Neural progenitor cell (in vitro differentiated cells): Measurements from ENCODE around the gene KAZN. TPM values are rescaled to one million over a fixed set of nuclear protein-coding genes. Genes with fewer than 3 reads are reported as not detected.

Experiments
- DNase-seq: peaks from one replicate; pipeline ENCODE4 v3.0.0-alpha.2; 2016; ENCODE audit warnings: low spot score
- H2AFZ ChIP-seq: fragments of 200-600 bp; sonication (generic); replicated peaks from 2 replicates; pipeline ENCODE4 v1.6.1; 2016; ENCODE audit warnings: antibody characterized with exemption
- H3F3A ChIP-seq: fragments of 200-600 bp; sonication (generic); 2 replicates; pipeline ENCODE4 v1.6.1; 2016; ENCODE audit warnings: antibody characterized with exemption, low read depth
- H3K27ac ChIP-seq: fragments of 200-600 bp; sonication (generic); 2 replicates; pipeline ENCODE4 v1.5.1; 2016; ENCODE audit warnings: mild to moderate bottlenecking
- H3K27me3 ChIP-seq: fragments of 200-600 bp; sonication (generic); 2 replicates; pipeline ENCODE4 v1.6.1; 2016; ENCODE audit warnings: mild to moderate bottlenecking, moderate library complexity
- H3K36me3 ChIP-seq: fragments of 200-600 bp; sonication (generic); 2 replicates; pipeline ENCODE4 v1.5.1; 2016
- H3K4me1 ChIP-seq: fragments of 200-600 bp; sonication (generic); 2 replicates; pipeline ENCODE4 v1.6.1; 2016; ENCODE audit warnings: mixed run types
- H3K4me2 ChIP-seq: fragments of 200-600 bp; sonication (generic); 2 replicates; pipeline ENCODE4 v1.6.1; 2016
- H3K4me3 ChIP-seq: fragments of 200-600 bp; sonication (generic); 2 replicates; pipeline ENCODE4 v1.5.1; 2016
- H3K79me2 ChIP-seq: fragments of 200-600 bp; sonication (generic); 2 replicates; pipeline ENCODE4 v1.6.1; 2016; ENCODE audit warnings: low read depth
- H3K9ac ChIP-seq: fragments of 200-600 bp; sonication (generic); 2 replicates; pipeline ENCODE4 v1.6.1; 2016
- H3K9me3 ChIP-seq: fragments of 200-600 bp; sonication (generic); 2 replicates; pipeline ENCODE4 v1.5.1; 2016; ENCODE audit warnings: low read depth
- H4K20me1 ChIP-seq: fragments of 200-600 bp; sonication (generic); 2 replicates; pipeline ENCODE4 v1.6.1; 2016; ENCODE audit warnings: low read depth
- H3K27ac Mint-ChIP-seq: 3 replicates; pipeline ENCODE4 v1.8.0; 2021; ENCODE audit warnings: mixed read lengths
- H3K27me3 Mint-ChIP-seq: 2 replicates; pipeline ENCODE4 v1.8.0; 2022; ENCODE audit warnings: low read depth, mild to moderate bottlenecking, inconsistent platforms, moderate library complexity, mixed read lengths; ENCODE audit not compliant: insufficient read depth
- H3K36me3 Mint-ChIP-seq: 3 replicates; pipeline ENCODE4 v1.8.0; 2021; ENCODE audit warnings: mixed read lengths
- H3K4me1 Mint-ChIP-seq: 3 replicates; pipeline ENCODE4 v1.8.0; 2021; ENCODE audit warnings: mixed read lengths
- H3K4me3 Mint-ChIP-seq: 3 replicates; pipeline ENCODE4 v1.8.0; 2021; ENCODE audit warnings: mild to moderate bottlenecking, moderate library complexity, mixed read lengths
- H3K9me3 Mint-ChIP-seq: 3 replicates; pipeline ENCODE4 v1.8.0; 2020; ENCODE audit warnings: mixed read lengths
- EZH2 ChIP-seq: fragments of 200-600 bp; sonication (generic); IDR thresholded peaks from 2 replicates; pipeline ENCODE4 v1.6.1; 2017; ENCODE audit warnings: antibody characterized with exemption, mild to moderate bottlenecking, moderate library complexity
- EZH2phosphoT487 ChIP-seq: fragments of 200-600 bp; sonication (generic); IDR thresholded peaks from 2 replicates; pipeline ENCODE4 v1.6.1; 2017; ENCODE audit warnings: antibody characterized with exemption
- total RNA-seq: library from RNA; depleted of rRNA; stranded (reverse); fragments of >200 nt; gene quantifications from 2 replicates; pipeline ENCODE4 v1.2.3, GENCODE V29; 2015; ENCODE audit warnings: low replicate concordance
- TF ChIP-seq, protein P1 (sequence below): fragments of 200-600 bp; sonication (generic); IDR thresholded peaks from 2 replicates; pipeline ENCODE4 v1.5.1; 2017; ENCODE audit warnings: antibody characterized with exemption, mild to moderate bottlenecking

Gene KAZN
- total RNA-seq, 1 donor from 2014 or later = 6.1 TPM

- no peaks in the 10 kb centered on the region for H3F3A ChIP-seq
- H3K4me3 ChIP-seq = no peak overlapping the region
- no peaks in the 10 kb centered on the region for H4K20me1 ChIP-seq
- TF ChIP-seq EZH2 (no peak), EZH2phosphoT487 (no peak)
- TF ChIP-seq, protein P1, sequence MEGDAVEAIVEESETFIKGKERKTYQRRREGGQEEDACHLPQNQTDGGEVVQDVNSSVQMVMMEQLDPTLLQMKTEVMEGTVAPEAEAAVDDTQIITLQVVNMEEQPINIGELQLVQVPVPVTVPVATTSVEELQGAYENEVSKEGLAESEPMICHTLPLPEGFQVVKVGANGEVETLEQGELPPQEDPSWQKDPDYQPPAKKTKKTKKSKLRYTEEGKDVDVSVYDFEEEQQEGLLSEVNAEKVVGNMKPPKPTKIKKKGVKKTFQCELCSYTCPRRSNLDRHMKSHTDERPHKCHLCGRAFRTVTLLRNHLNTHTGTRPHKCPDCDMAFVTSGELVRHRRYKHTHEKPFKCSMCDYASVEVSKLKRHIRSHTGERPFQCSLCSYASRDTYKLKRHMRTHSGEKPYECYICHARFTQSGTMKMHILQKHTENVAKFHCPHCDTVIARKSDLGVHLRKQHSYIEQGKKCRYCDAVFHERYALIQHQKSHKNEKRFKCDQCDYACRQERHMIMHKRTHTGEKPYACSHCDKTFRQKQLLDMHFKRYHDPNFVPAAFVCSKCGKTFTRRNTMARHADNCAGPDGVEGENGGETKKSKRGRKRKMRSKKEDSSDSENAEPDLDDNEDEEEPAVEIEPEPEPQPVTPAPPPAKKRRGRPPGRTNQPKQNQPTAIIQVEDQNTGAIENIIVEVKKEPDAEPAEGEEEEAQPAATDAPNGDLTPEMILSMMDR = no peak
- H3K27ac ChIP-seq = no peak overlapping the region
- Mint-ChIP-seq H3K27me3 (peaks cover 7% of the 10 kb centered on the region), H3K27ac (no peak overlapping the region), H3K4me1 (peaks cover 5% of the 10 kb centered on the region), H3K4me3 (no peak overlapping the region), H3K36me3 (no peaks in the 10 kb centered on the region), H3K9me3 (no peaks in the 10 kb centered on the region)
- no peaks in the 10 kb centered on the region for H3K9me3 ChIP-seq
- no peaks in the 10 kb centered on the region for H3K27me3 ChIP-seq
- H2AFZ ChIP-seq = no peak overlapping the region
- H3K4me2 ChIP-seq = no peak overlapping the region
- no peak for DNase-seq
- H3K9ac ChIP-seq = no peak overlapping the region
- no peaks in the 10 kb centered on the region for H3K79me2 ChIP-seq
- H3K4me1 ChIP-seq = peaks cover 5% of the 10 kb centered on the region
- H3K36me3 ChIP-seq = no peaks in the 10 kb centered on the region
These were observed 524.8 kb downstream of the KAZN start for GRCh38 chr1:15123270-15123669.

DNA sequence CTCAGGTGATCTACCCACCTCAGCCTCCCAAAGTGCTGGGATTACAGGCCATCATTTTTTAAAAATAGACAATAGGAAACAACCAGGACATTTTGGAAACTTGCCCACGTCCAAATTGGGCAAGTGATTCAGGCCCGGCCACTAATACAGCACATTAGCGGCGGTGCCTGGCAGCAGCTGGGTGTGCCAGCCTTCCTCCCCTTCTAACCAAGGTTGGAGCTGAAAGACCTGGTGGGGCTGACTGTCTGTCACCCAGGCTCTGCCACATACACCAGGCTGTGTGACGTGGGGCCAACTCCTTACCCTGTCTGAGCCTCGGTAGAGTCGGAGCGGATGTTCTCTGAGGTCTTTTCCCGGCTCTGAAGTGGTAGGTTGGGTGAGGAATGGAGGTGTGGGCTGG is 525.4 kb downstream of the KAZN start:
- no peak overlapping the region for H3K27ac Mint-ChIP-seq
- Histone ChIP-seq H3K36me3 (no peaks in the 10 kb centered on the region), H3K27ac (no peak overlapping the region), H3K4me3 (no peak overlapping the region), H3K4me1 (peaks cover 5% of the 10 kb centered on the region), H3K79me2 (no peaks in the 10 kb centered on the region), H3F3A (no peaks in the 10 kb centered on the region), H3K27me3 (no peaks in the 10 kb centered on the region), H4K20me1 (no peaks in the 10 kb centered on the region), H3K9me3 (no peaks in the 10 kb centered on the region), H3K9ac (no peak overlapping the region), H3K4me2 (no peak overlapping the region), H2AFZ (no peak overlapping the region)
- peaks cover 7% of the 10 kb centered on the region for H3K4me1 Mint-ChIP-seq
- no peaks in the 10 kb centered on the region for H3K36me3 Mint-ChIP-seq
- DNase-seq = no peak
- TF ChIP-seq, protein P1 = no peak
- no peak for TF ChIP-seq EZH2
- H3K9me3 Mint-ChIP-seq = peaks cover 2% of the 10 kb centered on the region
- no peak overlapping the region for H3K4me3 Mint-ChIP-seq
- H3K27me3 Mint-ChIP-seq = peaks cover 6% of the 10 kb centered on the region

DNA sequence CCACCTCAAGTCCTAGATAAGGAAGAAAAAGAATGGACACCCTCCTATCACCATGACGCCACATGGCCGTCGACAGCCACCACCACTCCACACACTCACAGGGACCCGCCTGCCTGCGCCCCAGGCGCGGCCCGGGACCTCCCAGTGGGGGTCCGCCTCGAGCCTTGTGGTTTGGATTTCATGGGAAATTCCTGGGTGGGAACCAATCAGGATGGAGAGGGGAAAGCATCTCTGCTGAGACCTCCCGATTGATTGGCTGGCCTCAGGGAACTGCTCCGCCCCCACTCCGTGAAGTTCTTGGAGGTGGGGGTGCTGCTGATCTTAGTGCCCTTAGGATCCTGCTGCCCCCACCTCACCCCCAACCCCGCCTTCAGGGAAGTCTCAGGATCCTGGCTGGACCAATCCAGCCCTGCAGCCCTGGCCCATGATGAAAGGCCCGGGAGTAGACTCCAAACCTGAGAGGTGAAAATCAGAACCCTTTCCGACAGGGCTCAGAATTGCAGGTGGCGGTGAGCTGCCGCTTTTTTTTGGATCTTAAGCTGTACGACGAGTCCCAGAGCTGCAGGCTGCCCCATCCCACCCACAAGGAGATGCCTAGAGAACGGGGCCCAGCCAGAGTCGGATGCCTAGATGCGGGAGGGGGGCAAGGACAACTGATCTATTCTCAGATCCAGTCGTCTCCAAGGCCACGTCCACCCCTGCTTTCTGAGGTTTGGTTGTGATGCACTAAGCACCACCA is 526.0 kb downstream of the KAZN start:
- H3K9me3 Mint-ChIP-seq = peaks cover 6% of the 10 kb centered on the region

More for the DNA sequence above, 526.0 kb downstream of the KAZN start:
- H3K79me2 ChIP-seq = no peaks in the 10 kb centered on the region
- no peak overlapping the region for H3K4me2 ChIP-seq
- no peak overlapping the region for H2AFZ ChIP-seq
- H3K27me3 ChIP-seq = no peaks in the 10 kb centered on the region
- no peak for TF ChIP-seq EZH2phosphoT487
- TF ChIP-seq EZH2 = no peak
- TF ChIP-seq, protein P1 = no peak
- H3K9me3 ChIP-seq = no peaks in the 10 kb centered on the region
- no peaks in the 10 kb centered on the region for H3F3A ChIP-seq
- no peak overlapping the region for H3K4me3 Mint-ChIP-seq
- peaks cover 7% of the 10 kb centered on the region for H3K4me1 Mint-ChIP-seq
- H4K20me1 ChIP-seq = no peaks in the 10 kb centered on the region
- no peak overlapping the region for H3K27ac ChIP-seq
- H3K9ac ChIP-seq = no peak overlapping the region
- peaks cover 5% of the 10 kb centered on the region for H3K4me1 ChIP-seq
- H3K36me3 ChIP-seq = no peaks in the 10 kb centered on the region
- H3K36me3 Mint-ChIP-seq = no peaks in the 10 kb centered on the region
- no peak for DNase-seq
- peaks cover 5% of the 10 kb centered on the region for H3K27me3 Mint-ChIP-seq
- no peak overlapping the region for H3K27ac Mint-ChIP-seq
- H3K4me3 ChIP-seq = no peak overlapping the region
